WTC11 (cell line): Measurements from ENCODE around the gene TEX261. TPM values are rescaled to one million over a fixed set of nuclear protein-coding genes. Genes with fewer than 3 reads are reported as not detected.

Experiments used
- ATAC-seq: fragments of 200-7000 bp; cut with Tn5 transposase; 2 replicates; pipeline ENCODE4 v1.10.0; 2021; ENCODE audit warnings: mild to moderate bottlenecking, moderate library complexity
- CTCF ChIA-PET: fragments of 300-600 bp; sonication (Branson Sonifier 250); formaldehyde crosslinking; loops from one replicate; lab custom pipeline; 2021; ENCODE audit warnings: antibody characterized with exemption; lab: Charles Lee
- POLR2A ChIA-PET: fragments of 350-600 bp; sonication (Branson Sonifier 250); formaldehyde crosslinking; loops from one replicate; lab custom pipeline; 2021; ENCODE audit warnings: antibody characterized with exemption; lab: Charles Lee
- DNase-seq: peaks from one replicate; pipeline ENCODE4 v3.0.0; 2021; ENCODE audit warnings: low spot score
- H3K27ac Mint-ChIP-seq: 2 replicates; pipeline ENCODE4 v1.8.0; 2021; ENCODE audit warnings: mixed read lengths
- H3K27me3 Mint-ChIP-seq: 2 replicates; pipeline ENCODE4 v1.8.0; 2021; ENCODE audit warnings: low read depth, mild to moderate bottlenecking, moderate library complexity, mixed read lengths
- H3K36me3 Mint-ChIP-seq: 2 replicates; pipeline ENCODE4 v1.8.0; 2021; ENCODE audit warnings: mixed read lengths
- H3K4me1 Mint-ChIP-seq: 2 replicates; pipeline ENCODE4 v1.8.0; 2022; ENCODE audit warnings: mixed read lengths
- H3K4me3 Mint-ChIP-seq: 2 replicates; pipeline ENCODE4 v1.8.0; 2021; ENCODE audit warnings: mild to moderate bottlenecking, moderate library complexity, mixed read lengths
- H3K9me3 Mint-ChIP-seq: 2 replicates; pipeline ENCODE4 v1.8.0; 2021; ENCODE audit warnings: mixed read lengths
- MYBL2 ChIP-seq: sonication (generic); formaldehyde crosslinking; IDR thresholded peaks from 2 replicates; pipeline ENCODE4 v1.8.1; 2023; ENCODE audit warnings: mild to moderate bottlenecking, moderate library complexity, missing genetic modification reagents
- NFYB ChIP-seq: sonication (generic); formaldehyde crosslinking; conservative IDR thresholded peaks from 2 replicates; pipeline ENCODE4 v1.8.0; 2022; ENCODE audit warnings: low read depth, missing genetic modification reagents
- NR2C2 ChIP-seq: sonication (generic); formaldehyde crosslinking; IDR thresholded peaks from 2 replicates; pipeline ENCODE4 v1.8.0; 2022; ENCODE audit warnings: mild to moderate bottlenecking, missing genetic modification reagents
- OVOL2 ChIP-seq: fragments of 250-450 bp; sonication (Bioruptor Pico); IDR thresholded peaks from 2 replicates; pipeline ENCODE4 v1.9.0; 2021; ENCODE audit warnings: mild to moderate bottlenecking, borderline replicate concordance
- ZNF317 ChIP-seq: sonication (generic); formaldehyde crosslinking; IDR thresholded peaks from 2 replicates; pipeline ENCODE4 v1.8.1; 2023; ENCODE audit warnings: low read depth, mild to moderate bottlenecking, moderate library complexity, missing genetic modification reagents, borderline replicate concordance
- ZNF396 ChIP-seq: fragments of 250-450 bp; sonication (Bioruptor Pico); IDR thresholded peaks from 2 replicates; pipeline ENCODE4 v1.8.0; 2021; ENCODE audit warnings: mild to moderate bottlenecking, moderate library complexity, borderline replicate concordance
- ZNF423 ChIP-seq: fragments of 250-450 bp; sonication (Bioruptor Pico); IDR thresholded peaks from 2 replicates; pipeline ENCODE4 v2.1.2; 2022; ENCODE audit warnings: mild to moderate bottlenecking, moderate library complexity
- total RNA-seq: library from RNA; stranded (reverse); gene quantifications from 3 replicates; pipeline ENCODE4 v1.2.3, GENCODE V29; 2021
- TF ChIP-seq, protein P1 (sequence below): sonication (generic); formaldehyde crosslinking; IDR thresholded peaks from 2 replicates; pipeline ENCODE4 v1.8.1; 2023; ENCODE audit warnings: mild to moderate bottlenecking, missing genetic modification reagents, moderate library complexity
- TF ChIP-seq, protein P2 (sequence below): sonication (generic); formaldehyde crosslinking; IDR thresholded peaks from 2 replicates; pipeline ENCODE4 v1.8.1; 2022; ENCODE audit warnings: low read depth, mild to moderate bottlenecking, moderate library complexity, missing genetic modification reagents, borderline replicate concordance
- TF ChIP-seq, protein P3 (sequence below): sonication (generic); formaldehyde crosslinking; IDR thresholded peaks from 2 replicates; pipeline ENCODE4 v1.8.1; 2022; ENCODE audit warnings: mild to moderate bottlenecking, missing genetic modification reagents, moderate library complexity, borderline replicate concordance
- TF ChIP-seq, protein P4 (sequence below): fragments of 200-600 bp; IDR thresholded peaks from 2 replicates; pipeline ENCODE4 v1.8.0; 2022; ENCODE audit warnings: antibody characterized with exemption
- TF ChIP-seq, protein P5 (sequence below): fragments of 250-450 bp; sonication (Bioruptor Pico); IDR thresholded peaks from 2 replicates; pipeline ENCODE4 v1.9.0; 2021; ENCODE audit warnings: moderate library complexity, mild to moderate bottlenecking, inconsistent platforms, borderline replicate concordance
- TF ChIP-seq, protein P6 (sequence below): sonication (generic); formaldehyde crosslinking; IDR thresholded peaks from 2 replicates; pipeline ENCODE4 v1.8.0; 2022; ENCODE audit warnings: mild to moderate bottlenecking, missing genetic modification reagents
- TF ChIP-seq, protein P7 (sequence below): fragments of 250-450 bp; sonication (Bioruptor Pico); IDR thresholded peaks from 2 replicates; pipeline ENCODE4 v1.9.0; 2021; ENCODE audit warnings: mild to moderate bottlenecking, borderline replicate concordance
- TF ChIP-seq, protein P8 (sequence below): fragments of 250-450 bp; sonication (Bioruptor Pico); IDR thresholded peaks from 2 replicates; pipeline ENCODE4 v1.9.0; 2021; ENCODE audit warnings: mild to moderate bottlenecking

The TEX261 gene
- total RNA-seq, 1 experiment from 2014 or later, result 18.3 TPM

DNA sequence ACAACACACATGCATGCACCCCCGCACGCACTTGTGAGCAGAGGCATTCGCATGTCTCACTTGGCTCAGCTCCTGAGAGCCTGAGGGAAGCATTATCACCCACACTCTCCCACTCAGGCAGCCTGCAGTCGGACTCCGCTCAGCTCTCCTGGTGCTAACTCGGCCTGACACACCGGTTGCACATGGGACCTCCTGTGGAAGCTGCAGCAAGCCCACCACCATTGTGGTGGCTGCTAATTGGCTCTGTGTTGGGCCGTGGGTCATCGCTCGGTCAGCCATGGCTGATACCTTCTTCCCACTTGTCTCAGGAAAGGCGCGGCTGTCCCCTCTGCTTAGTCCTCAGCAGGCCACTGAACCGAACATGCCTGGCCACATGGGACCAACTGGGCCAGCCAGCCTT, 13.7 kb upstream of the TEX261 start:
- DNase-seq (no peak), ATAC-seq (no peak)
- peaks cover 6% of the 10 kb centered on the region for H3K9me3 Mint-ChIP-seq
- ChIA-PET POLR2A (no interaction called here), CTCF (interaction anchor here (1.3 kb wide), 1 partner anchor 59 kb away, joined by 4 read pairs; no protein-coding TSS in a partner anchor)
- peaks cover 20% of the 10 kb centered on the region for H3K27me3 Mint-ChIP-seq
- no peaks in the 10 kb centered on the region for H3K36me3 Mint-ChIP-seq
- no peak overlapping the region for H3K27ac Mint-ChIP-seq
- H3K4me1 Mint-ChIP-seq, result no peaks in the 10 kb centered on the region
- TF ChIP-seq ZNF396 (no peak), MYBL2 (CRISPR knock-in tag) (no peak), NFYB (CRISPR knock-in tag) (no peak), ZNF423 (no peak), ZNF317 (CRISPR knock-in tag) (no peak), OVOL2 (CRISPR knock-in tag) (no peak), NR2C2 (CRISPR knock-in tag) (no peak)
- TF ChIP-seq, protein P1, sequence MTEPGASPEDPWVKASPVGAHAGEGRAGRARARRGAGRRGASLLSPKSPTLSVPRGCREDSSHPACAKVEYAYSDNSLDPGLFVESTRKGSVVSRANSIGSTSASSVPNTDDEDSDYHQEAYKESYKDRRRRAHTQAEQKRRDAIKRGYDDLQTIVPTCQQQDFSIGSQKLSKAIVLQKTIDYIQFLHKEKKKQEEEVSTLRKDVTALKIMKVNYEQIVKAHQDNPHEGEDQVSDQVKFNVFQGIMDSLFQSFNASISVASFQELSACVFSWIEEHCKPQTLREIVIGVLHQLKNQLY, result no peak
- TF ChIP-seq, protein P2, sequence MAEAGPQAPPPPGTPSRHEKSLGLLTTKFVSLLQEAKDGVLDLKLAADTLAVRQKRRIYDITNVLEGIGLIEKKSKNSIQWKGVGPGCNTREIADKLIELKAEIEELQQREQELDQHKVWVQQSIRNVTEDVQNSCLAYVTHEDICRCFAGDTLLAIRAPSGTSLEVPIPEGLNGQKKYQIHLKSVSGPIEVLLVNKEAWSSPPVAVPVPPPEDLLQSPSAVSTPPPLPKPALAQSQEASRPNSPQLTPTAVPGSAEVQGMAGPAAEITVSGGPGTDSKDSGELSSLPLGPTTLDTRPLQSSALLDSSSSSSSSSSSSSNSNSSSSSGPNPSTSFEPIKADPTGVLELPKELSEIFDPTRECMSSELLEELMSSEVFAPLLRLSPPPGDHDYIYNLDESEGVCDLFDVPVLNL (CRISPR knock-in tag), result no peak
- TF ChIP-seq, protein P3, sequence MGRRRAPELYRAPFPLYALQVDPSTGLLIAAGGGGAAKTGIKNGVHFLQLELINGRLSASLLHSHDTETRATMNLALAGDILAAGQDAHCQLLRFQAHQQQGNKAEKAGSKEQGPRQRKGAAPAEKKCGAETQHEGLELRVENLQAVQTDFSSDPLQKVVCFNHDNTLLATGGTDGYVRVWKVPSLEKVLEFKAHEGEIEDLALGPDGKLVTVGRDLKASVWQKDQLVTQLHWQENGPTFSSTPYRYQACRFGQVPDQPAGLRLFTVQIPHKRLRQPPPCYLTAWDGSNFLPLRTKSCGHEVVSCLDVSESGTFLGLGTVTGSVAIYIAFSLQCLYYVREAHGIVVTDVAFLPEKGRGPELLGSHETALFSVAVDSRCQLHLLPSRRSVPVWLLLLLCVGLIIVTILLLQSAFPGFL (CRISPR knock-in tag), result no peak
- TF ChIP-seq, protein P4, sequence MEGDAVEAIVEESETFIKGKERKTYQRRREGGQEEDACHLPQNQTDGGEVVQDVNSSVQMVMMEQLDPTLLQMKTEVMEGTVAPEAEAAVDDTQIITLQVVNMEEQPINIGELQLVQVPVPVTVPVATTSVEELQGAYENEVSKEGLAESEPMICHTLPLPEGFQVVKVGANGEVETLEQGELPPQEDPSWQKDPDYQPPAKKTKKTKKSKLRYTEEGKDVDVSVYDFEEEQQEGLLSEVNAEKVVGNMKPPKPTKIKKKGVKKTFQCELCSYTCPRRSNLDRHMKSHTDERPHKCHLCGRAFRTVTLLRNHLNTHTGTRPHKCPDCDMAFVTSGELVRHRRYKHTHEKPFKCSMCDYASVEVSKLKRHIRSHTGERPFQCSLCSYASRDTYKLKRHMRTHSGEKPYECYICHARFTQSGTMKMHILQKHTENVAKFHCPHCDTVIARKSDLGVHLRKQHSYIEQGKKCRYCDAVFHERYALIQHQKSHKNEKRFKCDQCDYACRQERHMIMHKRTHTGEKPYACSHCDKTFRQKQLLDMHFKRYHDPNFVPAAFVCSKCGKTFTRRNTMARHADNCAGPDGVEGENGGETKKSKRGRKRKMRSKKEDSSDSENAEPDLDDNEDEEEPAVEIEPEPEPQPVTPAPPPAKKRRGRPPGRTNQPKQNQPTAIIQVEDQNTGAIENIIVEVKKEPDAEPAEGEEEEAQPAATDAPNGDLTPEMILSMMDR, result no peak
- TF ChIP-seq, protein P5, sequence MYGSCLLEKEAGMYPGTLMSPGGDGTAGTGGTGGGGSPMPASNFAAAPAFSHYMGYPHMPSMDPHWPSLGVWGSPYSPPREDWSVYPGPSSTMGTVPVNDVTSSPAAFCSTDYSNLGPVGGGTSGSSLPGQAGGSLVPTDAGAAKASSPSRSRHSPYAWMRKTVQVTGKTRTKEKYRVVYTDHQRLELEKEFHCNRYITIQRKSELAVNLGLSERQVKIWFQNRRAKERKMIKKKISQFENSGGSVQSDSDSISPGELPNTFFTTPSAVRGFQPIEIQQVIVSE, result no peak
- TF ChIP-seq, protein P6, sequence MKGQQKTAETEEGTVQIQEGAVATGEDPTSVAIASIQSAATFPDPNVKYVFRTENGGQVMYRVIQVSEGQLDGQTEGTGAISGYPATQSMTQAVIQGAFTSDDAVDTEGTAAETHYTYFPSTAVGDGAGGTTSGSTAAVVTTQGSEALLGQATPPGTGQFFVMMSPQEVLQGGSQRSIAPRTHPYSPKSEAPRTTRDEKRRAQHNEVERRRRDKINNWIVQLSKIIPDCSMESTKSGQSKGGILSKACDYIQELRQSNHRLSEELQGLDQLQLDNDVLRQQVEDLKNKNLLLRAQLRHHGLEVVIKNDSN (CRISPR knock-in tag), result no peak
- TF ChIP-seq, protein P7, sequence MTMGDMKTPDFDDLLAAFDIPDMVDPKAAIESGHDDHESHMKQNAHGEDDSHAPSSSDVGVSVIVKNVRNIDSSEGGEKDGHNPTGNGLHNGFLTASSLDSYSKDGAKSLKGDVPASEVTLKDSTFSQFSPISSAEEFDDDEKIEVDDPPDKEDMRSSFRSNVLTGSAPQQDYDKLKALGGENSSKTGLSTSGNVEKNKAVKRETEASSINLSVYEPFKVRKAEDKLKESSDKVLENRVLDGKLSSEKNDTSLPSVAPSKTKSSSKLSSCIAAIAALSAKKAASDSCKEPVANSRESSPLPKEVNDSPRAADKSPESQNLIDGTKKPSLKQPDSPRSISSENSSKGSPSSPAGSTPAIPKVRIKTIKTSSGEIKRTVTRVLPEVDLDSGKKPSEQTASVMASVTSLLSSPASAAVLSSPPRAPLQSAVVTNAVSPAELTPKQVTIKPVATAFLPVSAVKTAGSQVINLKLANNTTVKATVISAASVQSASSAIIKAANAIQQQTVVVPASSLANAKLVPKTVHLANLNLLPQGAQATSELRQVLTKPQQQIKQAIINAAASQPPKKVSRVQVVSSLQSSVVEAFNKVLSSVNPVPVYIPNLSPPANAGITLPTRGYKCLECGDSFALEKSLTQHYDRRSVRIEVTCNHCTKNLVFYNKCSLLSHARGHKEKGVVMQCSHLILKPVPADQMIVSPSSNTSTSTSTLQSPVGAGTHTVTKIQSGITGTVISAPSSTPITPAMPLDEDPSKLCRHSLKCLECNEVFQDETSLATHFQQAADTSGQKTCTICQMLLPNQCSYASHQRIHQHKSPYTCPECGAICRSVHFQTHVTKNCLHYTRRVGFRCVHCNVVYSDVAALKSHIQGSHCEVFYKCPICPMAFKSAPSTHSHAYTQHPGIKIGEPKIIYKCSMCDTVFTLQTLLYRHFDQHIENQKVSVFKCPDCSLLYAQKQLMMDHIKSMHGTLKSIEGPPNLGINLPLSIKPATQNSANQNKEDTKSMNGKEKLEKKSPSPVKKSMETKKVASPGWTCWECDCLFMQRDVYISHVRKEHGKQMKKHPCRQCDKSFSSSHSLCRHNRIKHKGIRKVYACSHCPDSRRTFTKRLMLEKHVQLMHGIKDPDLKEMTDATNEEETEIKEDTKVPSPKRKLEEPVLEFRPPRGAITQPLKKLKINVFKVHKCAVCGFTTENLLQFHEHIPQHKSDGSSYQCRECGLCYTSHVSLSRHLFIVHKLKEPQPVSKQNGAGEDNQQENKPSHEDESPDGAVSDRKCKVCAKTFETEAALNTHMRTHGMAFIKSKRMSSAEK (CRISPR knock-in tag), result no peak
- TF ChIP-seq, protein P8, sequence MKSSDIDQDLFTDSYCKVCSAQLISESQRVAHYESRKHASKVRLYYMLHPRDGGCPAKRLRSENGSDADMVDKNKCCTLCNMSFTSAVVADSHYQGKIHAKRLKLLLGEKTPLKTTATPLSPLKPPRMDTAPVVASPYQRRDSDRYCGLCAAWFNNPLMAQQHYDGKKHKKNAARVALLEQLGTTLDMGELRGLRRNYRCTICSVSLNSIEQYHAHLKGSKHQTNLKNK (CRISPR knock-in tag), result no peak
- no peak overlapping the region for H3K4me3 Mint-ChIP-seq
